Liver (tissue), 9 donors: ENCODE results near the gene RNPEP. TPM values are rescaled to one million over a fixed set of nuclear protein-coding genes. Genes with fewer than 3 reads are reported as not detected.

Experiments
- DNase-seq: peaks from one replicate; pipeline ENCODE4 v3.0.0-alpha.2; 2017; ENCODE audit warnings: low spot score
- H3K27ac ChIP-seq, 2 donors: one replicate each; pipeline ENCODE4 v1.7.0; 2013; ENCODE audit warnings: inconsistent platforms in 2 of 2, low read length in 2 of 2, control low read depth in 1 of 2, low read depth in 1 of 2, mild to moderate bottlenecking in 1 of 2
- H3K27me3 ChIP-seq, 4 donors: one replicate each; pipeline versions ENCODE4 v1.6.1 to v1.7.0; 2013; ENCODE audit warnings: low read length in 3 of 4, inconsistent platforms in 1 of 4, mild to moderate bottlenecking in 1 of 4, moderate library complexity in 1 of 4; ENCODE audit not compliant: control insufficient read depth in 4 of 4, insufficient read depth in 4 of 4
- H3K36me3 ChIP-seq, 4 donors: one replicate each; pipeline versions ENCODE4 v1.6.1 to v1.7.0; 2013; ENCODE audit warnings: low read length in 3 of 4, mild to moderate bottlenecking in 3 of 4, low read depth in 1 of 4, moderate library complexity in 1 of 4; ENCODE audit not compliant: control insufficient read depth in 4 of 4, insufficient read depth in 3 of 4
- H3K4me1 ChIP-seq, 4 donors: one replicate each; pipeline versions ENCODE4 v1.6.1 to v1.7.0; 2013; ENCODE audit warnings: low read length in 3 of 4, mild to moderate bottlenecking in 3 of 4, moderate library complexity in 1 of 4; ENCODE audit not compliant: control insufficient read depth in 4 of 4, insufficient read depth in 4 of 4
- H3K4me3 ChIP-seq, 3 donors: one replicate each; pipeline versions ENCODE4 v1.6.1 to v1.7.0; 2013; ENCODE audit warnings: low read length in 3 of 3, control low read depth in 1 of 3, low read depth in 1 of 3, mild to moderate bottlenecking in 1 of 3
- H3K9ac ChIP-seq, 2 donors: one replicate each; pipeline ENCODE4 v1.7.0; 2013; ENCODE audit warnings: low read length in 2 of 2, mild to moderate bottlenecking in 2 of 2, moderate library complexity in 2 of 2, control low read depth in 1 of 2, low read depth in 1 of 2
- H3K9me3 ChIP-seq, 4 donors: one replicate each; pipeline versions ENCODE4 v1.6.1 to v1.7.0; 2013; ENCODE audit warnings: low read length in 3 of 4; ENCODE audit not compliant: control insufficient read depth in 4 of 4
- EGR1 ChIP-seq, 2 donors: IDR thresholded peaks; 2 replicates each; pipeline ENCODE4 v1.6.1; 2016 to 2018; ENCODE audit warnings: antibody characterized with exemption in 2 of 2, low read depth in 2 of 2
- FOXA1 ChIP-seq: IDR thresholded peaks from 2 replicates; pipeline ENCODE4 v1.6.1; 2016; ENCODE audit warnings: antibody characterized with exemption
- FOXA2 ChIP-seq: IDR thresholded peaks from 2 replicates; pipeline ENCODE4 v1.6.1; 2016; ENCODE audit warnings: antibody characterized with exemption
- GABPA ChIP-seq, 2 donors: IDR thresholded peaks in 1 of 2; conservative IDR thresholded peaks in 1 of 2; 2 replicates each; pipeline ENCODE4 v1.6.1; 2016; ENCODE audit warnings: antibody characterized with exemption in 2 of 2, mild to moderate bottlenecking in 1 of 2, moderate library complexity in 1 of 2
- HNF4A ChIP-seq, 2 donors: conservative IDR thresholded peaks; 2 replicates each; pipeline ENCODE4 v1.6.1; 2016; ENCODE audit warnings: antibody characterized with exemption in 2 of 2, mild to moderate bottlenecking in 2 of 2
- HNF4G ChIP-seq: IDR thresholded peaks from 2 replicates; pipeline ENCODE4 v1.6.1; 2016; ENCODE audit warnings: antibody characterized with exemption
- JUND ChIP-seq, 2 donors: IDR thresholded peaks; 2 replicates each; pipeline ENCODE4 v1.6.1; 2016; ENCODE audit warnings: antibody characterized with exemption in 2 of 2
- NR2F2 ChIP-seq: IDR thresholded peaks from 2 replicates; pipeline ENCODE4 v1.6.1; 2016; ENCODE audit warnings: antibody characterized with exemption
- RAD21 ChIP-seq, 2 donors: IDR thresholded peaks; 2 replicates each; pipeline ENCODE4 v1.6.1; 2016; ENCODE audit warnings: antibody characterized with exemption in 2 of 2, mild to moderate bottlenecking in 2 of 2
- RXRA ChIP-seq, 2 donors: IDR thresholded peaks; 2 replicates each; pipeline ENCODE4 v1.6.1; 2017 to 2018; ENCODE audit warnings: antibody characterized with exemption in 2 of 2, mild to moderate bottlenecking in 1 of 2
- SP1 ChIP-seq: IDR thresholded peaks from 2 replicates; pipeline ENCODE4 v1.6.1; 2018; ENCODE audit warnings: antibody characterized with exemption, mild to moderate bottlenecking
- TAF1 ChIP-seq: conservative IDR thresholded peaks from 2 replicates; pipeline ENCODE4 v1.6.1; 2016; ENCODE audit warnings: antibody characterized with exemption, mild to moderate bottlenecking
- WGBS: extraction: QIAGEN DNeasy Blood & Tissue Kit; methylation state at CpG from one replicate; pipeline ENCODE4 v1.1.7; 2013; 5-methylcytosine and 5-hydroxymethylcytosine counted together
- polyA plus RNA-seq, 2 donors: library from polyadenylated mRNA; stranded (reverse) in 1 of 2; unstranded in 1 of 2; fragments of 200-250 nt in 1 of 2; fragments of >200 nt in 1 of 2; fragmentation: Nextera tagmentation in 1 of 2; extraction: Ambion mirVana in 1 of 2; gene quantifications; one replicate each; pipeline versions ENCODE4 v1.2.1 to v1.2.3, GENCODE V29; 2013 to 2015
- total RNA-seq, 2 donors: library from RNA; depleted of rRNA; stranded (reverse); fragments of >200 nt; gene quantifications; one replicate each; pipeline ENCODE4 v1.2.3, GENCODE V29; 2014
- TF ChIP-seq, protein P1 (sequence below): IDR thresholded peaks from 2 replicates; pipeline ENCODE4 v1.6.1; 2016; ENCODE audit warnings: antibody characterized with exemption
- TF ChIP-seq, protein P2 (sequence below): fragments of 150-350 bp; IDR thresholded peaks from 2 replicates; pipeline ENCODE4 v1.5.1; 2017; ENCODE audit warnings: improper control_type of control experiment, low read depth, low read length; ENCODE audit not compliant: missing input control
- TF ChIP-seq, protein P3 (sequence below): IDR thresholded peaks from 2 replicates; pipeline ENCODE4 v1.6.1; 2016; ENCODE audit warnings: antibody characterized with exemption, mild to moderate bottlenecking
- TF ChIP-seq, protein P4 (sequence below): IDR thresholded peaks from 2 replicates; pipeline ENCODE4 v1.6.1; 2016; ENCODE audit warnings: antibody characterized with exemption
- TF ChIP-seq, protein P5 (sequence below): IDR thresholded peaks from 2 replicates; pipeline ENCODE4 v1.6.1; 2016; ENCODE audit warnings: antibody characterized with exemption
- donor health status: healthy.
- donor health status: healthy.
- donor health status: healthy.
- donor health status: healthy.
- donor health status: healthy.

Gene RNPEP
- total and polyA plus RNA-seq, 4 donors, result 16.3 to 26.5 (median 21.0) TPM

DNA sequence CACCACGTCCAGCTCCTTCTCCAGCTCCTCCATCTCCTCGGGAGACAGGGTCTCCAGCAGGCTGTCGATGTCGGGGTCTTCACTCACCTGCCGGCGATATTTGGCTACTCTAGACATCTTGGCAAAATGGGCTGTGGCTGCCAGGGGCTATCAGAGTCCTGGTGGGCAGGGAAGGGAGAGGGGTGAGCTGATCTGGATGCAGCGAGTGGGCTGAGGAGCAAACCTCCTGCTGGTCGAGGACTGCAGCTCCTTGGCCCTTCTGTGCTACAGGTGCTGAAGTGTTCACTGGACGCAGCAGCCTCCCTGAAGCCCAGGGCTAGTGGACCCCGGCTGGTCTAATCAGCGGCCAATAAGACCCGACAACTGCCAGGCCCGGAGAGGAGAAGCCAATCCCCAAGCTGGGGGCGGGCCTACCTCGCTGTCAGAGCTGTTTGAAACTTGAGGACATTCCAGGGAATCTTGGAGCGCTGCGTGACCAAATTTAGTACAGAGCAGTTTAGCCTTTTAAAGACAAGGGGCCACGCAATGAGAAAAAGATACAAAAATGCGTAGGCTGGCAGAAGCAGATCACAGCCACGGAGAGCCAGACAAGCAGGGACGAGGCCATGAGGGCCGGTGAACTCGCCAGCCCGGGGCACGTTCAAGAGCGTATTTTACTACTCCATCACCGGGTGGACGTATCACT lies 36.1 kb upstream of the RNPEP start, which contains the start of gene LMOD1:
TSS of gene LMOD1 (minus strand) at position 325 of the 685 bp plus-strand sequence. CDS start at position 117, 208 bp downstream.
- Histone ChIP-seq H3K4me1 (no peaks in the 10 kb centered on the region), H3K9ac (peak within 1 kb of the TSS in 1 of 2 donors; percentile 36), H3K4me3 (peak within 1 kb of the TSS in 2 of 3 donors; percentile 25 to 39), H3K27me3 (peaks cover 0 to 3% (median 1%) of the 10 kb centered on the region in 4 donors), H3K9me3 (no peaks in the 10 kb centered on the region), H3K36me3 (no peaks in the 10 kb centered on the region), H3K27ac (peak within 1 kb of the TSS; percentile 12 to 27)
- 17% methylated on average over 28 of the region's 28 CpGs for WGBS
- peak; percentile 49 for DNase-seq
- TF ChIP-seq, protein P1, sequence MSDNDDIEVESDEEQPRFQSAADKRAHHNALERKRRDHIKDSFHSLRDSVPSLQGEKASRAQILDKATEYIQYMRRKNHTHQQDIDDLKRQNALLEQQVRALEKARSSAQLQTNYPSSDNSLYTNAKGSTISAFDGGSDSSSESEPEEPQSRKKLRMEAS, result no peak
- TF ChIP-seq, protein P2, sequence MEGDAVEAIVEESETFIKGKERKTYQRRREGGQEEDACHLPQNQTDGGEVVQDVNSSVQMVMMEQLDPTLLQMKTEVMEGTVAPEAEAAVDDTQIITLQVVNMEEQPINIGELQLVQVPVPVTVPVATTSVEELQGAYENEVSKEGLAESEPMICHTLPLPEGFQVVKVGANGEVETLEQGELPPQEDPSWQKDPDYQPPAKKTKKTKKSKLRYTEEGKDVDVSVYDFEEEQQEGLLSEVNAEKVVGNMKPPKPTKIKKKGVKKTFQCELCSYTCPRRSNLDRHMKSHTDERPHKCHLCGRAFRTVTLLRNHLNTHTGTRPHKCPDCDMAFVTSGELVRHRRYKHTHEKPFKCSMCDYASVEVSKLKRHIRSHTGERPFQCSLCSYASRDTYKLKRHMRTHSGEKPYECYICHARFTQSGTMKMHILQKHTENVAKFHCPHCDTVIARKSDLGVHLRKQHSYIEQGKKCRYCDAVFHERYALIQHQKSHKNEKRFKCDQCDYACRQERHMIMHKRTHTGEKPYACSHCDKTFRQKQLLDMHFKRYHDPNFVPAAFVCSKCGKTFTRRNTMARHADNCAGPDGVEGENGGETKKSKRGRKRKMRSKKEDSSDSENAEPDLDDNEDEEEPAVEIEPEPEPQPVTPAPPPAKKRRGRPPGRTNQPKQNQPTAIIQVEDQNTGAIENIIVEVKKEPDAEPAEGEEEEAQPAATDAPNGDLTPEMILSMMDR, result no peak
- TF ChIP-seq JUND (IDR thresholded peaks at IDR 0.05), result no peak
- TF ChIP-seq HNF4G, result no peak
- no peak for TF ChIP-seq HNF4A (conservative IDR thresholded peaks at IDR 0.05)
- TF ChIP-seq FOXA2, result no peak
- TF ChIP-seq RXRA (IDR thresholded peaks at IDR 0.05), result peak in 1 of 2 donors; percentile 11
- TF ChIP-seq TAF1, result peak; percentile 69
- TF ChIP-seq GABPA (IDR thresholded peaks at IDR 0.05 in 1 of 2, conservative IDR thresholded peaks at IDR 0.05 in 1 of 2), result no peak
- no peak for TF ChIP-seq FOXA1
- TF ChIP-seq, protein P3, sequence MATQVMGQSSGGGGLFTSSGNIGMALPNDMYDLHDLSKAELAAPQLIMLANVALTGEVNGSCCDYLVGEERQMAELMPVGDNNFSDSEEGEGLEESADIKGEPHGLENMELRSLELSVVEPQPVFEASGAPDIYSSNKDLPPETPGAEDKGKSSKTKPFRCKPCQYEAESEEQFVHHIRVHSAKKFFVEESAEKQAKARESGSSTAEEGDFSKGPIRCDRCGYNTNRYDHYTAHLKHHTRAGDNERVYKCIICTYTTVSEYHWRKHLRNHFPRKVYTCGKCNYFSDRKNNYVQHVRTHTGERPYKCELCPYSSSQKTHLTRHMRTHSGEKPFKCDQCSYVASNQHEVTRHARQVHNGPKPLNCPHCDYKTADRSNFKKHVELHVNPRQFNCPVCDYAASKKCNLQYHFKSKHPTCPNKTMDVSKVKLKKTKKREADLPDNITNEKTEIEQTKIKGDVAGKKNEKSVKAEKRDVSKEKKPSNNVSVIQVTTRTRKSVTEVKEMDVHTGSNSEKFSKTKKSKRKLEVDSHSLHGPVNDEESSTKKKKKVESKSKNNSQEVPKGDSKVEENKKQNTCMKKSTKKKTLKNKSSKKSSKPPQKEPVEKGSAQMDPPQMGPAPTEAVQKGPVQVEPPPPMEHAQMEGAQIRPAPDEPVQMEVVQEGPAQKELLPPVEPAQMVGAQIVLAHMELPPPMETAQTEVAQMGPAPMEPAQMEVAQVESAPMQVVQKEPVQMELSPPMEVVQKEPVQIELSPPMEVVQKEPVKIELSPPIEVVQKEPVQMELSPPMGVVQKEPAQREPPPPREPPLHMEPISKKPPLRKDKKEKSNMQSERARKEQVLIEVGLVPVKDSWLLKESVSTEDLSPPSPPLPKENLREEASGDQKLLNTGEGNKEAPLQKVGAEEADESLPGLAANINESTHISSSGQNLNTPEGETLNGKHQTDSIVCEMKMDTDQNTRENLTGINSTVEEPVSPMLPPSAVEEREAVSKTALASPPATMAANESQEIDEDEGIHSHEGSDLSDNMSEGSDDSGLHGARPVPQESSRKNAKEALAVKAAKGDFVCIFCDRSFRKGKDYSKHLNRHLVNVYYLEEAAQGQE, result peak; percentile 34
- TF ChIP-seq, protein P4, sequence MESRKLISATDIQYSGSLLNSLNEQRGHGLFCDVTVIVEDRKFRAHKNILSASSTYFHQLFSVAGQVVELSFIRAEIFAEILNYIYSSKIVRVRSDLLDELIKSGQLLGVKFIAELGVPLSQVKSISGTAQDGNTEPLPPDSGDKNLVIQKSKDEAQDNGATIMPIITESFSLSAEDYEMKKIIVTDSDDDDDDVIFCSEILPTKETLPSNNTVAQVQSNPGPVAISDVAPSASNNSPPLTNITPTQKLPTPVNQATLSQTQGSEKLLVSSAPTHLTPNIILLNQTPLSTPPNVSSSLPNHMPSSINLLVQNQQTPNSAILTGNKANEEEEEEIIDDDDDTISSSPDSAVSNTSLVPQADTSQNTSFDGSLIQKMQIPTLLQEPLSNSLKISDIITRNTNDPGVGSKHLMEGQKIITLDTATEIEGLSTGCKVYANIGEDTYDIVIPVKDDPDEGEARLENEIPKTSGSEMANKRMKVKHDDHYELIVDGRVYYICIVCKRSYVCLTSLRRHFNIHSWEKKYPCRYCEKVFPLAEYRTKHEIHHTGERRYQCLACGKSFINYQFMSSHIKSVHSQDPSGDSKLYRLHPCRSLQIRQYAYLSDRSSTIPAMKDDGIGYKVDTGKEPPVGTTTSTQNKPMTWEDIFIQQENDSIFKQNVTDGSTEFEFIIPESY, result no peak
- peak; percentile 35 for TF ChIP-seq NR2F2
- TF ChIP-seq RAD21 (IDR thresholded peaks at IDR 0.05), result no peak
- TF ChIP-seq EGR1 (IDR thresholded peaks at IDR 0.05; ENCODE audit: low read depth in 2 of 2), result no peak
- TF ChIP-seq SP1, result peak; percentile 26
- TF ChIP-seq, protein P5, sequence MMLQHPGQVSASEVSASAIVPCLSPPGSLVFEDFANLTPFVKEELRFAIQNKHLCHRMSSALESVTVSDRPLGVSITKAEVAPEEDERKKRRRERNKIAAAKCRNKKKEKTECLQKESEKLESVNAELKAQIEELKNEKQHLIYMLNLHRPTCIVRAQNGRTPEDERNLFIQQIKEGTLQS, result no peak
